Measurements from ENCODE around the gene TM6SF1.
"Not testable (repeated sequence)": the region's sequence is repeated elsewhere in the genome, so short reads cannot be mapped to it uniquely, and the experiment has no call there.

TM6SF1 gene

GRCh38 chr15:83163032-83163431, 55.6 kb downstream of the TM6SF1 start:
- TF ChIP-seq CTCF (IDR thresholded peaks at IDR 0.05): no peak
- DNase-seq (ENCODE audit: low spot score): no peak
- Histone ChIP-seq H3K4me3 (no peak overlapping the region), H3K27ac (no peak overlapping the region)

DNA sequence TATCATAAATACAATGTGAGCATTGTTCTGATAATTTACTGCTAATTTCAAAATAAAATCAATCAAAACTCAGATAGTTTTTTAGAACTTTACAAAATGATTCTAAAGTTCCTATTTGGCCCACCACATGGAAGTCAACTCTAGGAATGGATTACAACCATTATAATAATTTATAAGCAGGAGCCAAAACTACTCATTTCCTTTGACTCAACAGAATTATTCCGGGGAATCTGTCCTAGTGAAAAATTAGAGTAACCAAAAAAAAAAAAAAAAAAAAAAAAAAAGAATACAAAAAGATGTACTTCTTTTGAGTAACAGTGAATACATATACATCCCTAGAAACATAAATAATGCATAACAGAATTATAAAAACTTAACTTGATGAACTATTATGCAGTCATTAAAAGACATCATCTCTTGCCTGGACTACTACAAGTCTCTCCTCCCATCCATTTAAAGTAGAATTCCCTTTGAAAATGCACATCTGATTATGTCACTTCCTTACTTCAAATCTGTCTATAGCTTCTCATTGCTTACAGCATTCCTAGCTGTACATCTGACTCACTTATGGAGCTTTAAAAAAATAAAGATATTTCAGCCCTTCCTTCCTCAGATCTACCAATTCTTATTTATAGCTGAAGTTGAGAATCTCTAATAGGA, 56.8 kb downstream of the TM6SF1 start:
- Histone ChIP-seq H3K4me3 (no peak overlapping the region), H3K27ac (no peak overlapping the region)
- DNase-seq (ENCODE audit: low spot score): no peak
- no peak for TF ChIP-seq CTCF (IDR thresholded peaks at IDR 0.05)

DNA sequence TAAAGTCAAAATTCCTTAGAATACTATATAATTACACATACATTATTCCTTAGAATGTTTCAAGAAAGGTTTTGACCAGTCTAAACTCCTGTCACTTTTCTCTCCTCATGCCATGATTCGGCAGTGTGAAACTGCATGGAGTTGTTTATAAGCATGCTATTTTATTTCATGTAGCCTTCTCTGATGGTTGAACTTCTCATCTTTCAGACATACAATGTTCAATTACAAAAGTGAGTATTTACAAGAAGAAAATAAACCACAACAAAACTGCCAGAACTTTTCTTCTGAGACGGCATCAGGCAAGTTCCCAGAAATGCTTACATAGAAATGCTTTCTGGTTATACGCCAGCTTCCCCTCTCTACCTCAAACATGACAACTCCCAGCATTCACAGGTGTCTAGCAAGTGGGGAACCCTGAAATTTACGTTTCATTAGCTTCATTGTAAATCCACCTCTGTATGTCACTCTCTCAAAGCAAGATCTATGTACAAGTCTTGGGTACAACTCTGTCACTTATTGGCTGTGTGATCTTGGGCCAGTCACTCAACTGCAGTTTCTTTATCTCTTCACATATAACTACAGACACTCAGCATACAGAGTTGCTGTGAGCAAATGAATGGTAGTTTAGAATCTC, 57.4 kb downstream of the TM6SF1 start:
- Histone ChIP-seq H3K4me3 (no peak overlapping the region), H3K27ac (no peak overlapping the region)
- DNase-seq (ENCODE audit: low spot score): no peak
- no peak for TF ChIP-seq CTCF (IDR thresholded peaks at IDR 0.05)

DNA sequence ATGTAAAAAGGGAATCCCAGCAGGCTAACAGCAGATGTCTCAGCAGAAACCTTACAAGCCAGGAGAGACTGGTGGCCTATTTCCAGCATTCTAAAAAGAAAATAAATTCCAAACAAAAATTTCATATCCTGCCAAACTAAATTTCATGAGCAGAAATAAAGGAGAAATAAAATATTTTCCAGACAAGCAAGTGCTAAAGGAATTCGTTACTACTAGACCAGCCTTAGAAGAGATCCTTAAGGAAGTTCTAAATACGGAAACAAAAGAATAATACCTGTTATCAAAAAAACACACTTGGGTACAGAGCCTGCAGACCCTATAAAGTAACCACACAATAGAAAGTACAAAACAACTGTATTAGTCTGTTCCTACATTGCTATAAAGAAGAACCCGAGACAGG, 58.8 kb downstream of the TM6SF1 start:
- H3K4me3 ChIP-seq: no peak overlapping the region
- no peak for TF ChIP-seq CTCF (IDR thresholded peaks at IDR 0.05)
- no peak for DNase-seq (ENCODE audit: low spot score)

GRCh38 chr15:83166830-83167229, 59.4 kb downstream of the TM6SF1 start:
- no peak for DNase-seq (ENCODE audit: low spot score)

More for the DNA sequence above, 58.8 kb downstream of the TM6SF1 start:
- no peak overlapping the region for H3K27ac ChIP-seq

GRCh38 chr15:83169576-83169975, 62.1 kb downstream of the TM6SF1 start:
- DNase-seq (ENCODE audit: low spot score); H3K4me3 ChIP-seq; H3K27ac ChIP-seq: not testable (repeated sequence)

More at GRCh38 chr15:83166830-83167229, 59.4 kb downstream of the TM6SF1 start:
- TF ChIP-seq CTCF (IDR thresholded peaks at IDR 0.05): no peak
- Histone ChIP-seq H3K4me3 (no peak overlapping the region), H3K27ac (no peak overlapping the region)

- TF ChIP-seq CTCF (IDR thresholded peaks at IDR 0.05): no peak
- no peak overlapping the region for H3K4me3 ChIP-seq
- H3K27ac ChIP-seq: no peak overlapping the region
- no peak for DNase-seq (ENCODE audit: low spot score)
Measured at GRCh38 chr15:83170474-83171165, 63.2 kb downstream of the TM6SF1 start.
